Activated naive CD8-positive, alpha-beta T cell treated with anti-CD3 and anti-CD28 coated beads, Interleukin-2, amount 10 ng/mL, durations not matched to agents 7 days and 5 days (primary cell): ENCODE data around the gene CCDC187. TPM values are rescaled to one million over a fixed set of nuclear protein-coding genes. Genes with fewer than 3 reads are reported as not detected.

ENCODE experiments used
- ATAC-seq: fragments of 150-1000 bp; cut with Tn5 transposase; one replicate; pipeline ENCODE4 v1.10.0; 2021; ENCODE audit warnings: low read depth, moderate library complexity
- POLR2A ChIA-PET: fragments of 350-600 bp; sonication (Branson Sonifier 250); formaldehyde crosslinking; loops from one replicate; lab custom pipeline; 2021; ENCODE audit warnings: antibody characterized with exemption; lab: Charles Lee
- DNase-seq: peaks from one replicate; pipeline ENCODE4 v3.0.0; 2021
- H3K27ac Mint-ChIP-seq: one replicate; pipeline ENCODE4 v1.8.0; 2022; ENCODE audit warnings: mild to moderate bottlenecking, mixed read lengths
- H3K27me3 Mint-ChIP-seq: one replicate; pipeline ENCODE4 v1.8.0; 2022; ENCODE audit warnings: mild to moderate bottlenecking, moderate library complexity, mixed read lengths
- H3K36me3 Mint-ChIP-seq: one replicate; pipeline ENCODE4 v1.8.0; 2021; ENCODE audit warnings: mild to moderate bottlenecking, mixed read lengths
- H3K4me1 Mint-ChIP-seq: one replicate; pipeline ENCODE4 v1.8.0; 2021; ENCODE audit warnings: mixed read lengths
- H3K4me3 Mint-ChIP-seq: one replicate; pipeline ENCODE4 v1.8.0; 2022; ENCODE audit warnings: mild to moderate bottlenecking, moderate library complexity, mixed read lengths
- H3K9me3 Mint-ChIP-seq: one replicate; pipeline ENCODE4 v1.8.0; 2021; ENCODE audit warnings: mixed read lengths
- total RNA-seq, 2 experiments: library from RNA; stranded (reverse); gene quantifications; one replicate each; pipeline ENCODE4 v1.2.3, GENCODE V29; 2021

The CCDC187 gene
- total RNA-seq, 2 experiments from 2014 or later, result not detected

DNA sequence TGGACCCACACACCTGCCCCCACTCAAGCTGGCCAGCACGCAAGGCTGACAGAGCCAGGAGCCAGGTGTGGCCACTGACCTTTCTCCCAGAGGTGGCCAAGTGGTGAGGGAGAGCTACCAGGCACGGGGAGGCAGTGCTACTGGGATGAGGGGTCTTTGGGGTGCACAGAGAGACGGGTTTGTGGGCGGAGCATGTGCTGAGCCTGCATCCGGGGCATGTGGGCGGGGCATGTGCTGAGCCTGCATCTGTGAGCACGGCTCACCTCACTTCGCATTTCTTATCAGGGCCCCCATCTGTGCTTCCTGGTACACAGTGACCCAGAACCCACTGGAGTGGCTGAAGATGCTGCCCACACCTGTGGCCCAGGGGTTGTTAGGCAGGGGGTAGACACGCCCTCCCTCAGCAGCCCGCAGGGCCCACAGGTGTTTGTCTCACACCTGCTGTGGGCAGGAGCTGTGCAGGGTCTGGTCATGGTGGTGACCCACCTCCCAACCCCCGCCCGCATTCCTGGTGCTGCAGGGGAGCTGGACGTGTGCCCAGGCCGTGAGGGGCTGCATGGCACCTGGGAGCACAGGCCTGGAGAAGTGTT, 21.5 kb downstream of the CCDC187 start:
- H3K27ac Mint-ChIP-seq, result no peak overlapping the region
- no peaks in the 10 kb centered on the region for H3K9me3 Mint-ChIP-seq
- H3K36me3 Mint-ChIP-seq, result no peaks in the 10 kb centered on the region
- no peak for ATAC-seq
- peaks cover 2% of the 10 kb centered on the region for H3K4me1 Mint-ChIP-seq
- no peaks in the 10 kb centered on the region for H3K27me3 Mint-ChIP-seq
- H3K4me3 Mint-ChIP-seq, result no peak overlapping the region
- no peak for DNase-seq
- POLR2A ChIA-PET, result interaction anchor here (1.2 kb wide), 1 partner anchor 15 kb away, joined by 3 read pairs; no protein-coding TSS in a partner anchor

DNA sequence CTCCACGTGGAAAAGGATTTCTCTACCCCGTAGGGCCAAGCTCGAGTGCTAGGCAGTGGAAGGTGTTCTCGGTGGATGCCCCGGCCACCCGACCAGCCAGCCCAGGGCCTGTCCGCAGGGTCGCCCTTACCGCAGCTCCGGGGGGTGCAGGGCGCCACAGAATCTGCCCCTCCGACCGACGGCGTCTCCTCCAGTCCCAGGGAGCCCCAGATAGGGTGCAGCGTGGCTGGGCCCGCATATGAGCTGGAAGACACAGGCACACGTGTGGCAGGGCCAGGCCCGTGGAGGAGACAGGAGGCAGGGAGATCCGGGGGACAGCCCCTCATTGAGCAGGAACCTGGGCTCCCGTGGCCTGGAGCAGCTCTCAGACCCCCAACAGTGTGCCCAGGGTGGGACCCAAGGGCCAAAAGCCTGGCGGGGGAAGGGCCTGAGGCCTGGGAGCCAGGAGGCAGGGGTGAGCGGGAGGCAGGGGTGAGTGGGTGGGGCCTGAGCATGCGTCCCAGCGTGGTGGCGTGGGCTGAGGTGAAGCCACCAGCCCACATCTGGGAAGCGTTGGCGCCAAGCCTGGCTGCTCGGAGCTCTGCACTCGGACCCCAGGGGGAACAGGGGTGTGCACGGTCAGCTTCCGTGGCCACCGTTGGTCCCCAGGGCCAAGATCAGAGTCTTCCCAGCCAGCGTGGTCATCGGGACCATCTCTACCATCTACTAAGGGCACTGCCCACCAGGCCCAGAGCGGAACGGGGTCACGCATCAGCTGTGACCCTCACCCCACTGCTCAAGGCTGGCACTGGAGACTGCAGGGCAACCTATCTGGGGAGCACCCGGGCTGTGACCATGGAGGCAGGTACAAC, 22.2 kb downstream of the CCDC187 start:
- POLR2A ChIA-PET, result no interaction called here
- H3K27me3 Mint-ChIP-seq, result no peaks in the 10 kb centered on the region
- ATAC-seq (no peak), DNase-seq (no peak)
- H3K27ac Mint-ChIP-seq, result no peak overlapping the region
- no peak overlapping the region for H3K4me3 Mint-ChIP-seq
- peaks cover 2% of the 10 kb centered on the region for H3K4me1 Mint-ChIP-seq
- H3K9me3 Mint-ChIP-seq, result no peaks in the 10 kb centered on the region
- H3K36me3 Mint-ChIP-seq, result no peaks in the 10 kb centered on the region

DNA sequence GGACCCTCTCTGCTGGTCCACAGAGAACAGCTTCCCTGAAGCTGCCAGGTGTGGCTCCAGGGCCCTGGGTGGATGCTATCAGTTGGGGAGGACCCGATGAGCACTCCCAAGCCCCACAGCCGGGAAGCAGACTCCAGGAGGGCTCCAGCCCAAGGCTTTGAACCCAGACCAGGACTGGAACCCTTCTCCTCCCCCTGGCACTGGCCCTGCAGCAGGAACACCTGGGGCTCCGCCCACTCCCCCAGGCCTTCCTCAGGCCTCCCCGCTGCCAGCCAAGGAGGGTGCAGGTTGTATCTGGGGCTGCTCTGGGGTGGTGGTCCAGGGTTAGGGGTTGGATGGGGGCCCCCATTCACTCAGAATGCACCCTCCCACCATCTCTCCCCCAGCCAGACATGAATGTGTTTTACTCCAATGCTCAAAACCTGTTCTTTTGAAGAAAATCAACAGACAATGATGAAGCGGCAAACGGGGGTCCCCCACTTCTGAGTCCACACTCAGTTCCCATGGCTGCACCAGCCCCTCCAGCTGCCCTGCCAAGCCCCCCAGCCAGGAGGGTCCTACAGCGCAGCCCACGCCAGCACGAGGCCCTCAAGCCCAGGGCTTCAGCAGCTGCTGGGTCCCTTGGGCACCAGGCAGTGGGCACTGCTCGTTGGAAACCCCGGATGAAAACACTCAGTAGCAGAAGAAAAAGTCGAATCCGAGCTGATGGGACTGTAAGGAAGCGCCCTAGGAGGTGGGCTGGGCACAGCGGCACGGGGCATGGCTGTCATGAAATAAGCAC, 23.2 kb downstream of the CCDC187 start:
- Mint-ChIP-seq H3K27me3 (no peaks in the 10 kb centered on the region), H3K4me1 (peaks cover 2% of the 10 kb centered on the region), H3K27ac (no peak overlapping the region), H3K9me3 (no peaks in the 10 kb centered on the region), H3K36me3 (no peaks in the 10 kb centered on the region), H3K4me3 (no peak overlapping the region)
- DNase-seq, result no peak
- POLR2A ChIA-PET, result no interaction called here
- no peak for ATAC-seq

DNA sequence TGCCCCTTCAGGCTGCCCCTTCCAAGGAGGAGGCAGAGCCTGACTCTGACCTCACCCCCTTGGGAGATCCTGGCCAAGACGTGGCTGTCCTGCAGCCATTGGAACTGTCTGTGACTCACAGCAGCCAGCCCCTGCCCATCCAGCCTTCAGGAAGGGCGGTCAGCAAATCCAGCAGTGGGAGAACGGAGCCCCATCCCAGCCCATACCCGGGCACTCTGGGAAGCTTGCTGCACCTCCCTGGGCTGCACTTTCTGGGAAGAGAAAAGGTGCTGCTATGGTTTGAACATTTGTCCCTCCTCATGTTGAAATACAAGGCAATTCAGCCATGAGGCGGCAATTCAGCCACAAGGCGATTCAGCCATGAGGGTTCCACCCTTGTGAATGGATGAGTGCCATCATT, 24.4 kb downstream of the CCDC187 start:
- Mint-ChIP-seq H3K36me3 (no peaks in the 10 kb centered on the region), H3K9me3 (no peaks in the 10 kb centered on the region), H3K4me3 (no peak overlapping the region), H3K4me1 (peaks cover 2% of the 10 kb centered on the region), H3K27ac (no peak overlapping the region), H3K27me3 (no peaks in the 10 kb centered on the region)
- ATAC-seq (no peak), DNase-seq (no peak)
- POLR2A ChIA-PET, result no interaction called here

DNA sequence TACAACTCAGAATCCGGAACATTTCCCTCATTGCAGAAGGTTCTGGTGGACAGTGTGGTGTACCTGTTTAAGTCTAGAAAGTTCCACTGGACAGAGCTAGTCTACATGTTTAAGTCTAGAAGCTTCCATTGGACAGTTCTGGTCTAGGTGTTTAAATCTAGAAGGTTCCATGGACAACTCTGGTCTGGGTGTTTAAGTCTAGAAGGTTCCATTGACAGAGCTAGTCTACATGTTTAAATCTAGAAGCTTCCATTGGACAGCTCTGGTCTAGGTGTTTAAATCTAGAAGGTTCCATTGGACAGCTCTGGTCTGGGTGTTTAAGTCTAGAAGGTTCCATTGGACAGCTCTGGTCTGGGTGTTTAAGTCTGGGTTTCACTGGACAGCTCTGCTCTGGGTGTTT, 25.0 kb downstream of the CCDC187 start:
- no peaks in the 10 kb centered on the region for H3K36me3 Mint-ChIP-seq
- ATAC-seq (no peak), DNase-seq (no peak)
- no peaks in the 10 kb centered on the region for H3K9me3 Mint-ChIP-seq
- POLR2A ChIA-PET, result no interaction called here
- no peak overlapping the region for H3K27ac Mint-ChIP-seq
- H3K4me1 Mint-ChIP-seq, result peaks cover 2% of the 10 kb centered on the region
- H3K4me3 Mint-ChIP-seq, result no peak overlapping the region
- no peaks in the 10 kb centered on the region for H3K27me3 Mint-ChIP-seq

DNA sequence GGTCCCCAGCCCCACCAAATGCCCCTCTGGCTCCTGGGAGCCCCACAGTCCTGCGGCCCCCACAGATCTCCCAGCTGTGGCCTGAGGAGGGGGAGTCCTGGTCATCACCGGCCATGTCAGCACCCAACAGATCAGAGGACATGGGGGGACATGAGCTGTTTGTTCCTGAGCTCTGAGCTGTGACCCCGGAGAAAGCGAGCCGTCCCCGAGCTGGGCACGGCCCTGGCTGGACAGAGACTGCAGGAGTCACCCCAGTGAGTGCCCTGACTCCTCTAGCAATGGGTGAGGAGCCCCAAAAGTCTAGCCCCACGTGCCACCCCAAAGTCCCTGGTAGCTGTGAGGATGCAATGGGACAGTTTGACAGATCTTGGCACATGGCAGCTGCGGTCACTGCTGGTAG, 25.7 kb downstream of the CCDC187 start:
- DNase-seq, result no peak
- Mint-ChIP-seq H3K4me3 (no peak overlapping the region), H3K27ac (no peak overlapping the region), H3K27me3 (no peaks in the 10 kb centered on the region), H3K9me3 (no peaks in the 10 kb centered on the region), H3K36me3 (no peaks in the 10 kb centered on the region), H3K4me1 (peaks cover 2% of the 10 kb centered on the region)
- POLR2A ChIA-PET, result no interaction called here
- ATAC-seq, result no peak

DNA sequence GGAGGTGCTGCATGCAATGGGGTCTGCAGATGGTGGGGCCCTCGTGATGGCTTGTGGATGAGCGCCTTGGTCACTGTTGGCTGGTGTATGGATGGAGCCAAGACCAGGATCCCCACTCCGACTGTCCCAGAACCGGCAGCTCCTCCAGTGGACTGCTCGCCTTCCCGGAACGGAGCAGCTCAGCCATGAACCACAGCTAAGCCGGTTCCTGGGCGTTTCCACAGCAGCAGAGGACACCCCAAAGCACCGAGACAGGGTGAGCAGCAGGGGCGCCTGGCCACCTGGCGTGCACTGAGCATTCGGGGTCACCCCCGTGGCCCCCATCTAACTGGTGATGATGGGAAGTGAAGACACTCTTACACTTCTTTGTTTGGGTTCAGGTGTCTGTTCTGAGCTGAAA, 26.1 kb downstream of the CCDC187 start:
- no peak overlapping the region for H3K27ac Mint-ChIP-seq
- H3K4me1 Mint-ChIP-seq, result peaks cover 2% of the 10 kb centered on the region
- no peaks in the 10 kb centered on the region for H3K9me3 Mint-ChIP-seq
- DNase-seq, result no peak
- H3K27me3 Mint-ChIP-seq, result no peaks in the 10 kb centered on the region
- ATAC-seq, result no peak
- POLR2A ChIA-PET, result no interaction called here
- no peaks in the 10 kb centered on the region for H3K36me3 Mint-ChIP-seq
- H3K4me3 Mint-ChIP-seq, result no peak overlapping the region

DNA sequence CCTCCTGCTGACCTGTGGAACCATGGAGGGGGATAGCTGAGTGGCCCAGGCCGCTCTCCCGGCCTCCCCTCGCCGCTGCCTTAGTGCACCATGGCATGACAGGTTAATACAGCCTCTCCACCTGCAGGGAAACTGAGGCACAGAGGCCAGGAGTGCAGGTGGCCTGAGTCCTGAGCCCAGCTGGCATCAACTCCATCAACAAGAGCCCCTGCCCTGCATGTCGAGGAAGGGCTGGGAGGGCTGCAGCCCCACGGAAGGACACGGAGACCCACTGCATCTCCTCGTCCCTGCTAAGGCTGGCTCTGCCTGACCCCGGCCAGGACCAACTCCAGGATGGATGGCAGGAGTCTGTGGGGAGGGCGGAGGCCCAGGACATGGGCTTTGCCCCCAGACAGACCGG, 27.2 kb downstream of the CCDC187 start:
- DNase-seq (no peak), ATAC-seq (no peak)
- Mint-ChIP-seq H3K9me3 (no peaks in the 10 kb centered on the region), H3K27ac (no peak overlapping the region), H3K36me3 (no peaks in the 10 kb centered on the region), H3K4me1 (no peaks in the 10 kb centered on the region), H3K27me3 (no peaks in the 10 kb centered on the region), H3K4me3 (no peak overlapping the region)
- POLR2A ChIA-PET, result no interaction called here

DNA sequence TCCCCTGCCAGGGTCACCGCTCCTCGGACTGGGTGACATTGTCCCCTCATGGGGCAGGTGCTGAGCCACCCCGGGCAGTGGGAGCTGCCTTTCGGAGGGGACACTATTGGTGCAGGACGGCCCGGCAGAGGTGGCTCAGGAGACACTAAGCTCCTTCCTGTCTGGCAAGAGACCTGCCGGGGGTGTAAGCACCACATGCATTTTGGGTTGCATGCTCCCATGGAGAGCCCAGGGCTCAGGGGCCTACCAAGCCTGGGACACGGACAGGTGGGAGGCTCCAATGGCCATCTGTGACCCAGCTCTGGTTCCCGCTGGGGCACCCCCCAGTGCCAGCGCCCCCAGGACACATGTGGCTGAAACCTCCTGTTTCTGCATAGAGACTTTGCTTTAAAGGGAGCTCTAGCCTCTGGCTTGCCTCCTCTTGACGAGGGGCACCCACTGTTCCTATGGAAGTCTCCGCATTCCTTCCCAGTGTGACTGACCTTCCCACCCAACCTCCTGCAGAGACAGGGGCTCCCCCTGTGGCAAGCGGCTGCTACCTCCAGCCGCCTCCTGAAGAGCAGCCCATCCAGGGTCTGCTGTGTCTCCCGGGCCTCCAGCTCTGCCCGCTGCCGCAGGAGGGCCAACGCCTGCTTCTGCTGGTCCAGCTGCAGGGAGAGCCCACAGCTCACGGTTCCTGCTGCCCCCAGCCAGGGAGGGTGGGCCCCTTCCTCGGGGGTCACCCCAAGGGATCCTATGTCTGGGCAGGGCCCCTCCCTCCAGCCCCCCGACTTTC, 28.1 kb downstream of the CCDC187 start:
- Mint-ChIP-seq H3K27me3 (no peaks in the 10 kb centered on the region), H3K9me3 (no peaks in the 10 kb centered on the region), H3K4me1 (no peaks in the 10 kb centered on the region), H3K36me3 (no peaks in the 10 kb centered on the region), H3K27ac (no peak overlapping the region), H3K4me3 (no peak overlapping the region)
- DNase-seq (no peak), ATAC-seq (no peak)
- POLR2A ChIA-PET, result interaction anchor here (0.8 kb wide), 1 partner anchor 8 kb away, joined by 3 read pairs; no protein-coding TSS in a partner anchor

DNA sequence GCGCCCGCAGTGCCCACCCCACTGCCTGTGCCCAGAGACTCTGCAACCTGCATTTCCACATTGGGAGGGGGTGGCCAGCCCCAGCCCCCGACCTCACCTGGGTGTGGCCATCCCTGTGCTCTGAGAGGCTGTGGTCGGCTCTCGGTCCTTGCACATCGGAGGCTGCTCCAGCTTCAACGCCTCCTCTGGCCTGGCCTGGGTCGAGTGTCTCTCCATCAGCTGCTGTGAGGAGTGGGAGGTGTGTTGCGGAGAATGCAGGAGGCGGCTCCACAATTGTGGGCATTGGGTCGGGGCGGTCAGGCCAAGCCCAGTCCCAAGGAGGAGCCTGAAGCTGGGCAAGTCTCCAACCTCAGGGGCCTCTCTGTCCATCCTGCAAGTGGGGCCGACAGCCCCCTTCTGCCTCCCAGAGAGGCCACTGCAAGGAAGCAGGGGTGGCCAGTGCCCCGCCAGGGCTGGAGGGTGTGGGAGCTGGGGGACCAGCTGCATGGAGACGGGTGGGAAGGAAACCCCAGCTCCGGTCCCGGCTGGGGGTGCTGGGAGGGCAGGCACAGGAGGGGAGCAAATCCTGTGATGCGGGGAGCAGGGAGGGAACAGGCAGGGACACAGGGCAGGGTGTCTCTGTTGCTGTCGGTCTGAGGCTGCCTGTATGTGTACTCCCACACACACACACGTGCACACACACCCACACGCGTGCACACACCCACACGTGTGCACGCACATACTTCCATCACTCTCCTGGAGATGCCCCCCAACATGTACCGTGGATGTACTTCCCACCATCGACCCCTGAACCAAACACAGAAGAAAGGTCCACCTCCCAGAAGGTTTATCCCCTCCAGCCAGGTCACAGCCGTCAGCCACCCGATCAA, 28.9 kb downstream of the CCDC187 start:
- DNase-seq (no peak), ATAC-seq (no peak)
- no peaks in the 10 kb centered on the region for H3K36me3 Mint-ChIP-seq
- POLR2A ChIA-PET, result interaction anchor here (0.8 kb wide), 1 partner anchor 7 kb away, joined by 3 read pairs; no protein-coding TSS in a partner anchor
- no peak overlapping the region for H3K4me3 Mint-ChIP-seq
- H3K4me1 Mint-ChIP-seq, result no peaks in the 10 kb centered on the region
- H3K27me3 Mint-ChIP-seq, result no peaks in the 10 kb centered on the region
- no peaks in the 10 kb centered on the region for H3K9me3 Mint-ChIP-seq
- H3K27ac Mint-ChIP-seq, result no peak overlapping the region

DNA sequence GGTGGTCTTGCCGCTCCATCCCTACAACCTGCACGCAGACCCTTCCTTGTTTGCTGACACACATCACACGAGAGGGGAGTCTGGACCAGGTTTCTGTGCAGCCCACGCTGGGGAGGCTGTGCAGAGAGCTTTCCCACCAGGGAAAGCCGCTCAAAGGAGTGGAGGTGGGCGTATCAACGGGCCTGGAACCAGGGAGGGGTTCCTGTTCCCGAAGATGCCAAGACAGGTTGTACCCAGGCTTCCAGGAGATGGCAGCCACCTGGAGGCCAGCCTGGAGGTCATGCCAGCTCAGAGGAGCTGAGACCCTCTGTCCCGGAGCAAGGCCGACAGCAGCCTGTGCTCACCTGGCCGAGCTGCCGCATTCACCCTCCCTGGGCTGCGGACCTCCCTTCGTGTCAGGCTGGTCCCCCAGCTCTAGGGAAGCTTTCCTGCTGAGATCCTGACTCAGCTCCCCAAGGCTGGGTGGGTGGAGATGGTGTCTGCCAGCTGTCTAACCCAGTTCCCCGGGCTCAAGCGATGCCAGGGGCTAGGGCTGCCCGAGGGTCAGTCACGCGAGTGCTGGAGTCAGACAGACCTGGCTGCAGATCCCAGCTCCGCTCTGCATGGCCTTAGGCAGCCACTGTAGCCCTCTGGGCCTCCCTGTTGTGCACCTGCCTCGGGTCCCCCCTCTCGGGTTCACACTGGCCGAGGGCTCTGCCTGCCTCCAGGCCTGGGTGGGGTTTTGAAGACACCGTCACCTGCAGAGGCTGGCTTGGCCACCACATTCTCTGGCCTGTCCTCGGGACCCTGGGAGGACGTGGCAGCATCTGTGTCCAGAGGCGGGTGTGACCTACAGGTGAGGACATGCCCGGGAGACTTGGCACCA, 29.7 kb downstream of the CCDC187 start:
- Mint-ChIP-seq H3K27ac (no peak overlapping the region), H3K4me1 (no peaks in the 10 kb centered on the region), H3K4me3 (no peak overlapping the region), H3K27me3 (peaks cover 4% of the 10 kb centered on the region), H3K9me3 (no peaks in the 10 kb centered on the region), H3K36me3 (no peaks in the 10 kb centered on the region)
- POLR2A ChIA-PET, result no interaction called here
- no peak for DNase-seq
- ATAC-seq, result no peak
